Mammary epithelial cell (primary cell): ENCODE data around the gene STRIP2.

Experiments used
- CTCF ChIP-seq, 2 donors: IDR thresholded peaks in 1 of 2; conservative IDR thresholded peaks in 1 of 2; 2 replicates each; pipeline ENCODE4 v1.5.1; 2011 to 2012; ENCODE audit warnings: inconsistent platforms in 2 of 2, low read length in 2 of 2, mild to moderate bottlenecking in 2 of 2, control low read depth in 1 of 2, low read depth in 1 of 2; ENCODE audit not compliant: insufficient read depth in 1 of 2; ENCODE audit errors: extremely low read depth in 1 of 2
- EZH2 ChIP-seq: IDR thresholded peaks from 2 replicates; pipeline ENCODE4 v1.6.1; 2012; ENCODE audit warnings: low read length, inconsistent platforms, borderline replicate concordance

DNA sequence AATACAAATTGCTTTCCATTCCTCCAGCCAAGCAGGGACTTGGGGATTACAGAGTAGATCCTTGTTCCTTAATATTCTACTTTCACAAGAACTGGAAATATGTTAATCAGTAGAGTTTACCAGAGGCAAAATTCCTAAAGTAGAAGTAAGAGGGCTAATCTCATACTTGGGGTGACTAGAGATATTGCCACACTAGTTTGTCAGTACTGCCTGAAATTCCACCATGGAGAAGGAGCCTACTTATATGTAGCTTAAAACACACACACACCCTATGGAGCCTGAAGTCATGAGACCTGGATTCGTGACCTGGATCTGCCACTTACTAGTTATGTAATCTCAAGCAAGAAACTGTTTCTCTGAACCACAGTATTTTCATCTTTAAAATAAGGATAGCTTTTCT is 33.9 kb downstream of the STRIP2 start:
- TF ChIP-seq CTCF (conservative IDR thresholded peaks at IDR 0.05 in 1 of 2, IDR thresholded peaks at IDR 0.05 in 1 of 2; ENCODE audit: extremely low read depth in 1 of 2, insufficient read depth in 1 of 2, low read depth in 1 of 2, low read length in 2 of 2) (no peak), EZH2 (no peak)
